Prostate gland (tissue), 2 donors: ENCODE data around the gene SIDT2. TPM values are rescaled to one million over a fixed set of nuclear protein-coding genes. Genes with fewer than 3 reads are reported as not detected.

Experiments used
- DNase-seq: peaks from one replicate; pipeline ENCODE4 v3.0.0-alpha.2; 2019; ENCODE audit warnings: low spot score
- H3K27ac ChIP-seq, 2 donors: fragments of 200-600 bp; sonication (generic); 2 replicates each; pipeline ENCODE4 v1.5.1; 2017 to 2019
- H3K27me3 ChIP-seq: fragments of 200-600 bp; sonication (generic); replicated peaks from 2 replicates; pipeline ENCODE4 v1.5.1; 2019; ENCODE audit not compliant: insufficient read depth
- H3K36me3 ChIP-seq, 2 donors: fragments of 200-600 bp; sonication (generic); 1 replicate in 1 of 2; 2 replicates in 1 of 2; pipeline versions ENCODE4 v1.5.1 to v1.8.1; 2017 to 2019
- H3K4me1 ChIP-seq: fragments of 200-600 bp; sonication (generic); replicated peaks from 2 replicates; pipeline ENCODE4 v1.5.1; 2019
- H3K4me3 ChIP-seq, 2 donors: fragments of 200-600 bp; sonication (generic); 2 replicates each; pipeline ENCODE4 v1.5.1; 2017 to 2019
- H3K9me3 ChIP-seq: fragments of 200-600 bp; sonication (generic); 2 replicates; pipeline ENCODE4 v1.5.1; 2017
- CTCF ChIP-seq, 4 experiments: fragments of 200-600 bp in 2 of 4; fragments of 450-650 bp in 2 of 4; sonication (generic) in 2 of 4; IDR thresholded peaks; 1 replicate in 3 of 4; 2 replicates in 1 of 4; pipeline ENCODE4 v1.5.1; 2016 to 2019; ENCODE audit warnings: antibody characterized with exemption in 4 of 4, mild to moderate bottlenecking in 2 of 4, moderate library complexity in 2 of 4
- POLR2A ChIP-seq: fragments of 450-650 bp; IDR thresholded peaks from one replicate; pipeline ENCODE4 v1.6.1; 2016; ENCODE audit warnings: antibody characterized with exemption, mild to moderate bottlenecking
- POLR2AphosphoS5 ChIP-seq: sonication (generic); formaldehyde crosslinking; IDR thresholded peaks from one replicate; pipeline ENCODE4 v1.6.1; 2017; ENCODE audit warnings: antibody characterized with exemption
- WGBS: methylation state at CpG from one replicate; pipeline ENCODE4 v1.1.5; 2018; 5-methylcytosine and 5-hydroxymethylcytosine counted together
- intact Hi-C: fragments of 100-400 bp; cut with DNase I; formaldehyde crosslinking; loops from one replicate; pipeline ENCODE4 v1.14.2; 2022
- total RNA-seq, 2 donors: library from RNA; depleted of rRNA; stranded (reverse); fragments of >200 nt; gene quantifications; one replicate each; pipeline ENCODE4 v1.1.0, GENCODE V29; 2016

SIDT2 gene
- total RNA-seq, 2 donors from 2014 or later: 69.5 to 144 TPM

GRCh38 chr11:117229931-117230285, 51.4 kb downstream of the SIDT2 start:
- H3K9me3 ChIP-seq: no peaks in the 10 kb centered on the region
- WGBS: 83% methylated on average over 5 of the region's 5 CpGs
- no peak for DNase-seq
- TF ChIP-seq POLR2AphosphoS5 (no peak), POLR2A (no peak), CTCF (IDR thresholded peaks at IDR 0.05) (no peak)
- H3K4me3 ChIP-seq: no peak overlapping the region
- H3K27ac ChIP-seq: no peak overlapping the region
- H3K36me3 ChIP-seq: peaks cover 0 to 9% of the 10 kb centered on the region in 2 donors
- no peaks in the 10 kb centered on the region for H3K4me1 ChIP-seq
- intact Hi-C loops: loop anchor here (5.0 kb wide), 3 partner anchors 88 to 443 kb away; partner anchors contain the start of genes PAFAH1B2 and ZPR1
- no peaks in the 10 kb centered on the region for H3K27me3 ChIP-seq

GRCh38 chr11:117230286-117230961, 51.9 kb downstream of the SIDT2 start:
- TF ChIP-seq CTCF (IDR thresholded peaks at IDR 0.05) (no peak), POLR2A (no peak), POLR2AphosphoS5 (peak; percentile 11)
- H3K27ac ChIP-seq: peak overlapping the region in 1 of 2 donors; percentile 91

GRCh38 chr11:117230999-117231841, 52.7 kb downstream of the SIDT2 start:
- intact Hi-C loops: loop anchor here (5.0 kb wide), 2 partner anchors 89 to 444 kb away; partner anchors contain the start of genes PAFAH1B2 and ZPR1
- H3K4me1 ChIP-seq: no peaks in the 10 kb centered on the region
- WGBS: 4% methylated on average over 14 of the region's 14 CpGs

More at GRCh38 chr11:117230286-117230961, 51.9 kb downstream of the SIDT2 start:
- intact Hi-C loops: loop anchor here (5.0 kb wide), 2 partner anchors 88 to 443 kb away; partner anchors contain the start of genes PAFAH1B2 and ZPR1
- no peaks in the 10 kb centered on the region for H3K4me1 ChIP-seq
- H3K36me3 ChIP-seq: peaks cover 0 to 9% of the 10 kb centered on the region in 2 donors
- H3K27me3 ChIP-seq: no peaks in the 10 kb centered on the region
- no peak for DNase-seq
- WGBS: 63% methylated on average over 12 of the region's 12 CpGs
- H3K4me3 ChIP-seq: peak overlapping the region in 1 of 2 donors; percentile 2
- H3K9me3 ChIP-seq: no peaks in the 10 kb centered on the region

GRCh38 chr11:117231842-117232091, 53.2 kb downstream of the SIDT2 start, which contains the start of gene PCSK7:
Gene PCSK7, minus strand, starts transcription at chr11:117232073. Its CDS starts 2,229 bp downstream, at chr11:117229844.
- intact Hi-C loops: loop anchor here (2.0 to 5.0 kb wide), 3 partner anchors 85 to 444 kb away; partner anchors contain the start of genes BACE1, PAFAH1B2 and ZPR1
- DNase-seq: peak; percentile 61
- Histone ChIP-seq H3K27me3 (no peaks in the 10 kb centered on the region), H3K4me3 (peak within 1 kb of the TSS; percentile 69 to 80), H3K36me3 (peaks cover 0 to 9% of the 10 kb centered on the region in 2 donors), H3K9me3 (no peaks in the 10 kb centered on the region), H3K4me1 (no peaks in the 10 kb centered on the region), H3K27ac (peak within 1 kb of the TSS; percentile 88 to 91)
- WGBS: under 1% methylated on average over 13 of the region's 13 CpGs
- TF ChIP-seq POLR2AphosphoS5: no peak
- peak; percentile 2 for TF ChIP-seq POLR2A
- TF ChIP-seq CTCF (IDR thresholded peaks at IDR 0.05): no peak

More at GRCh38 chr11:117230999-117231841, 52.7 kb downstream of the SIDT2 start:
- peak overlapping the region; percentile 88 to 91 for H3K27ac ChIP-seq
- H3K36me3 ChIP-seq: peaks cover 0 to 9% of the 10 kb centered on the region in 2 donors
- peak overlapping the region; percentile 69 to 80 for H3K4me3 ChIP-seq
- no peak for DNase-seq
- no peaks in the 10 kb centered on the region for H3K27me3 ChIP-seq
- TF ChIP-seq POLR2AphosphoS5 (no peak), POLR2A (no peak), CTCF (IDR thresholded peaks at IDR 0.05) (no peak)
- H3K9me3 ChIP-seq: no peaks in the 10 kb centered on the region
